GM23248 (cell line): Measurements from ENCODE around the gene PTPN14. TPM values are rescaled to one million over a fixed set of nuclear protein-coding genes. Genes with fewer than 3 reads are reported as not detected.

ENCODE experiments used
- DNase-seq: peaks from one replicate; pipeline ENCODE4 v3.0.0-alpha.2; 2015
- H2AFZ ChIP-seq: fragments of 200-600 bp; sonication (generic); 2 replicates; pipeline ENCODE4 v1.6.1; 2016; ENCODE audit warnings: antibody characterized with exemption
- H3F3A ChIP-seq: fragments of 200-600 bp; sonication (generic); 2 replicates; pipeline ENCODE4 v1.6.1; 2016; ENCODE audit warnings: mild to moderate bottlenecking, antibody characterized with exemption, mixed run types; ENCODE audit not compliant: insufficient read depth
- H3K27ac ChIP-seq: fragments of 200-600 bp; sonication (generic); 2 replicates; pipeline ENCODE4 v1.5.1; 2016; ENCODE audit warnings: mild to moderate bottlenecking
- H3K27me3 ChIP-seq: fragments of 200-600 bp; sonication (generic); replicated peaks from 2 replicates; pipeline ENCODE4 v1.6.1; 2016; ENCODE audit warnings: mild to moderate bottlenecking; ENCODE audit not compliant: insufficient read depth
- H3K36me3 ChIP-seq: fragments of 200-600 bp; sonication (generic); 2 replicates; pipeline ENCODE4 v1.6.1; 2016; ENCODE audit warnings: low read depth, mild to moderate bottlenecking
- H3K4me1 ChIP-seq: fragments of 200-600 bp; sonication (generic); 2 replicates; pipeline ENCODE4 v1.6.1; 2016; ENCODE audit warnings: mild to moderate bottlenecking; ENCODE audit not compliant: insufficient read depth
- H3K4me2 ChIP-seq: fragments of 200-600 bp; sonication (generic); one replicate; pipeline ENCODE4 v1.6.1; 2016; ENCODE audit warnings: mild to moderate bottlenecking; ENCODE audit not compliant: unreplicated experiment
- H3K4me3 ChIP-seq: fragments of 200-600 bp; sonication (generic); 2 replicates; pipeline ENCODE4 v1.5.1; 2016; ENCODE audit warnings: mild to moderate bottlenecking
- H3K79me2 ChIP-seq: fragments of 200-600 bp; sonication (generic); 2 replicates; pipeline ENCODE4 v1.6.1; 2016; ENCODE audit warnings: mild to moderate bottlenecking; ENCODE audit not compliant: insufficient read depth
- H3K9ac ChIP-seq: fragments of 200-600 bp; sonication (generic); 2 replicates; pipeline ENCODE4 v1.6.1; 2016; ENCODE audit warnings: mild to moderate bottlenecking
- H3K9me2 ChIP-seq: fragments of 200-600 bp; sonication (generic); 2 replicates; pipeline ENCODE4 v1.6.1; 2016; ENCODE audit warnings: mixed run types, mild to moderate bottlenecking, moderate library complexity; ENCODE audit not compliant: insufficient read depth
- H3K9me3 ChIP-seq: fragments of 200-600 bp; sonication (generic); one replicate; pipeline ENCODE4 v1.6.1; 2017; ENCODE audit warnings: low read depth
- H4K20me1 ChIP-seq: fragments of 200-600 bp; sonication (generic); 2 replicates; pipeline ENCODE4 v1.6.0; 2016; ENCODE audit not compliant: insufficient read depth
- EZH2 ChIP-seq: fragments of 200-600 bp; sonication (generic); IDR thresholded peaks from 2 replicates; pipeline ENCODE4 v1.6.1; 2018; ENCODE audit warnings: antibody characterized with exemption, mild to moderate bottlenecking; ENCODE audit not compliant: insufficient read depth, poor library complexity, severe bottlenecking
- EZH2phosphoT487 ChIP-seq: fragments of 200-600 bp; sonication (generic); IDR thresholded peaks from 2 replicates; pipeline ENCODE4 v1.6.1; 2018; ENCODE audit warnings: antibody characterized with exemption, moderate library complexity, mild to moderate bottlenecking, low read depth; ENCODE audit not compliant: insufficient read depth
- WGBS, 2 experiments: methylation state at CpG; one replicate each; pipeline ENCODE4 v1.1.6; 2015 to 2017; ENCODE audit warnings: low lambda C conversion rate in 2 of 2, low coverage in 1 of 2; ENCODE audit errors: missing lambda C conversion rate in 2 of 2; 5-methylcytosine and 5-hydroxymethylcytosine counted together
- in situ Hi-C: fragments of 300-500 bp; cut with MboI; formaldehyde crosslinking; loops from 2 replicates; pipeline ENCODE4 v1.15.0; 2020
- polyA plus RNA-seq: library from polyadenylated mRNA; unstranded; fragments of >200 nt; fragmentation: Nextera tagmentation; extraction: Ambion mirVana; gene quantifications from 2 replicates; pipeline ENCODE4 v1.2.1, GENCODE V29; 2016
- total RNA-seq: library from RNA; depleted of rRNA; stranded (reverse); fragments of >200 nt; shearing (Covaris generic); gene quantifications from 2 replicates; pipeline ENCODE4 v1.2.3, GENCODE V29; 2014

The PTPN14 gene
- total and polyA plus RNA-seq, 2 experiments from 2014 or later = 38.7 to 49.8 TPM

GRCh38 chr1:214476986-214477870, 74.2 kb downstream of the PTPN14 start:
- DNase-seq = peak; percentile 95
- Histone ChIP-seq H3K79me2 (peaks cover 98% of the 10 kb centered on the region), H3K9me2 (no peaks in the 10 kb centered on the region), H3K9me3 (no peaks in the 10 kb centered on the region), H3K4me1 (peaks cover 59% of the 10 kb centered on the region), H3K4me3 (no peak overlapping the region), H3F3A (peaks cover 60% of the 10 kb centered on the region), H3K36me3 (no peaks in the 10 kb centered on the region), H2AFZ (no peak overlapping the region), H3K27me3 (no peaks in the 10 kb centered on the region), H3K27ac (peak overlapping the region; percentile 90), H4K20me1 (0 out of 2 replicates have a peak, but pooled peaks cover 3% of the 10 kb centered on the region), H3K9ac (peak overlapping the region; percentile 71), H3K4me2 (peak overlapping the region; percentile 50)
- WGBS, 2 experiments = 57 to 60% methylated on average over 7 of the region's 7 CpGs
- TF ChIP-seq EZH2 (no peak), EZH2phosphoT487 (no peak)
- in situ Hi-C loops = no loop called here

GRCh38 chr1:214476229-214476985, 75.0 kb downstream of the PTPN14 start:
- in situ Hi-C loops = no loop called here
- Histone ChIP-seq H3K4me2 (peak overlapping the region; percentile 50), H3K27me3 (no peaks in the 10 kb centered on the region), H3K79me2 (peaks cover 98% of the 10 kb centered on the region), H3F3A (peaks cover 64% of the 10 kb centered on the region), H4K20me1 (0 out of 2 replicates have a peak, but pooled peaks cover 3% of the 10 kb centered on the region), H3K36me3 (no peaks in the 10 kb centered on the region), H3K4me1 (peaks cover 67% of the 10 kb centered on the region), H2AFZ (no peak overlapping the region), H3K9me2 (no peaks in the 10 kb centered on the region), H3K4me3 (no peak overlapping the region), H3K27ac (peak overlapping the region; percentile 90), H3K9ac (peak overlapping the region; percentile 10; the same call in 1 of the 2 replicates), H3K9me3 (no peaks in the 10 kb centered on the region)
- no peak for TF ChIP-seq EZH2phosphoT487
- no peak for TF ChIP-seq EZH2
- 90% methylated on average over 10 of the region's 10 CpGs for WGBS, 2 experiments
- DNase-seq = peak; percentile 31

GRCh38 chr1:214475746-214476145, 75.7 kb downstream of the PTPN14 start:
- no peak for TF ChIP-seq EZH2phosphoT487
- TF ChIP-seq EZH2 = no peak
- in situ Hi-C loops = no loop called here
- Histone ChIP-seq H3K4me3 (no peak overlapping the region), H4K20me1 (0 out of 2 replicates have a peak, but pooled peaks cover 3% of the 10 kb centered on the region), H3F3A (peaks cover 68% of the 10 kb centered on the region), H2AFZ (no peak overlapping the region), H3K36me3 (no peaks in the 10 kb centered on the region), H3K9ac (no peak overlapping the region), H3K79me2 (peaks cover 98% of the 10 kb centered on the region), H3K27me3 (no peaks in the 10 kb centered on the region), H3K9me3 (no peaks in the 10 kb centered on the region), H3K27ac (peak overlapping the region; percentile 90), H3K9me2 (no peaks in the 10 kb centered on the region), H3K4me1 (peaks cover 68% of the 10 kb centered on the region), H3K4me2 (peak overlapping the region; percentile 50)
- WGBS, 2 experiments = 98 to 100% methylated on average over 3 of the region's 3 CpGs
- no peak for DNase-seq

- H3K9ac ChIP-seq = no peak overlapping the region
- TF ChIP-seq EZH2 (no peak), EZH2phosphoT487 (no peak)
- H3K4me3 ChIP-seq = no peak overlapping the region
- peak overlapping the region; percentile 50 for H3K4me2 ChIP-seq
- H3K9me2 ChIP-seq = no peaks in the 10 kb centered on the region
- H3F3A ChIP-seq = peaks cover 68% of the 10 kb centered on the region
- in situ Hi-C loops = no loop called here
- DNase-seq = no peak
- H3K4me1 ChIP-seq = peaks cover 68% of the 10 kb centered on the region
- H3K27ac ChIP-seq = peak overlapping the region; percentile 90
- H4K20me1 ChIP-seq = 0 out of 2 replicates have a peak, but pooled peaks cover 3% of the 10 kb centered on the region
- H2AFZ ChIP-seq = no peak overlapping the region
- peaks cover 98% of the 10 kb centered on the region for H3K79me2 ChIP-seq
- H3K27me3 ChIP-seq = no peaks in the 10 kb centered on the region
- no peaks in the 10 kb centered on the region for H3K9me3 ChIP-seq
- WGBS, 2 experiments = 90 to 96% methylated on average over 2 of the region's 2 CpGs
- no peaks in the 10 kb centered on the region for H3K36me3 ChIP-seq
Observed at GRCh38 chr1:214475331-214475730, 76.1 kb downstream of the PTPN14 start.
